Globus pallidus (tissue), 1 donor: ENCODE measurements around the gene BOD1.

ENCODE experiments used
- DNase-seq: peaks from one replicate; pipeline ENCODE4 v3.0.0-alpha.2; 2015; ENCODE audit warnings: low spot score

Gene BOD1

DNA sequence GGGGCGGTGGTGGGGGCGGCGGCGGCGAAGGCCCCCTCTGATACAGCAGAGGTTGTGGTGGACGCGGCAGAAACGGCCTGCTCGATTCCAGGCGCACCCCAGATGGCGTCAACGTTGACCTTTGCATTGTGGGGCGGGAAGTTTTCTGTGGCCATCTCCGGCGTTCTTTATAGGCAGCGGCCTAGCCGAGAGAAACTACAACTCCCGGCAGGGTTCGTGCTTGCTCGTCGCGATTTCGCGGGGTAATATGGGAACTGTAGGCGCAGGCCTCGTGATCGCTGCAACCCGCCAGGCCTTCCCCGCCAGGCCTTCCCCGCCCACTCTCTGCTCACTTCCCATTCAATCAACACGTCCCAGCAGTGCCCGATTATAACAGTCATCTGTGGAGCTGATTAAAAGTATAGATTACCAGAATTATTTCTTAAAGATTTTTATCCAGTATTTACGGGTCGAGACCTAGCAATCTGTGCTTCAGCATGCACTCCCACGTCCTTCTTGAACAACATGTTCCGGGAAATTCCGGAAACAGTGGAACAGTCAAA is at the start of gene BOD1:
Gene BOD1, minus strand, starts transcription at position 74 of the 542 bp plus-strand sequence. CDS start 214 bp downstream, outside the sequence.
- peak; percentile 98 for DNase-seq

DNA sequence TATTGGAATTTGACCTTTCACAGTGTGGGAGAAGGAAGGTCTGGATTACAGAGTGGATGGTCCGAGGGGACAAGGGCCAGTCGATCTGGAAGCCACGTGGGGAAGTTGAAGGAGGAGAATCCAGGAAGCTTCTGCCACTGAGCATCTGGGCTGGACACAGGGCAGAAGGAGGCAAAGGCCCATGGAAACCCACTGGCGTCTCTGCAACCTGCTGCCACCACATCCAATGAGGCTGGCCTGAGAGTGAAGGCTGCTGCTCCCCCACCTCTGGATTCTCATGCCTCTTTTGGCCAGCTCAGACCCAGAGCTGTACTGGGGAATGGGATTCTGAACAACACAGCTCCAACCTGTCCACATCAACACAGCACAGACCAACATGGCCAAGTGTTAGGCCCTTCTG is 48.9 kb upstream of the BOD1 start:
- DNase-seq: no peak

DNA sequence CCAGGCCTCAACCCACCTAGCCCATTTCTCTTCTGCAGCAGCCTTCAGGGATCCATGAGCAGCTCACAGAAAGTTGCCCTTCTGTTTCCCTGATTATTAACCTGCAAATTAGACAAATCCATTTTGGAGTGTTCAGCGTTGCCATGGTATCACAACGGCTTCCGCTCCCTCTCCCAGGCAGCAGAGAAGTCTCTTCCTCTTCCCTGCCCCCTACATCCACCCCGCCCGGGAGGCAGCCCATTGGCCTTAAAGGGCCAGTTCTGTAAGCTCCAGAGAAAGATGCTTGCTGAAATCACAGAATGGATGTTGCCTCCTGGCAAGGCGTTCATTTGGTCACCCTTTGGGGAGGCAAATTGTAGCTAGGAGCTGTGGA is 47.7 kb upstream of the BOD1 start:
- no peak for DNase-seq

DNA sequence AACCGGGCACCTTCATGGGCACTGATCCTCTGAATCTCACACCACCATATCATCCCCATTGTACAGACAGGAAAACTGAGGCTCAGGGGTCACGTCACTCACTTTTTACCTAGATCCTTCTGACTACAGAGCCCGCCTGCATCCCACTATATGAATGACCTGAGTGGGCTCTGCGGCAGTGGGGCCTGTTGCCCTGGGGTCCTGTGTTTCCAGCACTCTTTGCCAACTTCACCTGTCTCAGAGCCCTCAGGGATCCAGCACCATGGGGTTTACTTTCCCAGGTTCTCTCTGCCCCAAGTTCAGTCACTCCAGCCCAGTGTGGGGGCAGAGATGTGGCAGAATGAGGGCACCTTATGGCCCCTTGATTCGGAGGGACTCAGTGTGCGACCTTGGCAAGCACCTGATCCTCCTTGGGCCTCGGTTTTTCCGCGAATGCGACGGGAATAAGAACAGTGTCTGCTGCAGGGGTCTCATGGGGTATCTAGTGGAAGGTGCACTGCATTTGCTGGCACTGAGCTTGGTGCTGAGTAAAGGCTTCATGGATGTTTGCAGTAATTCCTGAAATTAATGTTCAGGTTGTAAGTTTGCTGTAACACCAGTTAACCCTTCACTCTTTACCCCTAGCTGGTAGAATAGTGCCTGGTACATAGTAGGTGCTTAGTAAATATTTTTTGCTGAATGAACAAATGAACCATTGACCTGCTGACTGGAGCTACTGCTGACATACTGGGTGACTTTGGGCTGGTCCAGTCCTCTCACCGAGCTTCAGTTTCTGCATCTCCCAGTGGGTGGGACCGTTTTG is 47.1 kb upstream of the BOD1 start:
- DNase-seq: no peak

DNA sequence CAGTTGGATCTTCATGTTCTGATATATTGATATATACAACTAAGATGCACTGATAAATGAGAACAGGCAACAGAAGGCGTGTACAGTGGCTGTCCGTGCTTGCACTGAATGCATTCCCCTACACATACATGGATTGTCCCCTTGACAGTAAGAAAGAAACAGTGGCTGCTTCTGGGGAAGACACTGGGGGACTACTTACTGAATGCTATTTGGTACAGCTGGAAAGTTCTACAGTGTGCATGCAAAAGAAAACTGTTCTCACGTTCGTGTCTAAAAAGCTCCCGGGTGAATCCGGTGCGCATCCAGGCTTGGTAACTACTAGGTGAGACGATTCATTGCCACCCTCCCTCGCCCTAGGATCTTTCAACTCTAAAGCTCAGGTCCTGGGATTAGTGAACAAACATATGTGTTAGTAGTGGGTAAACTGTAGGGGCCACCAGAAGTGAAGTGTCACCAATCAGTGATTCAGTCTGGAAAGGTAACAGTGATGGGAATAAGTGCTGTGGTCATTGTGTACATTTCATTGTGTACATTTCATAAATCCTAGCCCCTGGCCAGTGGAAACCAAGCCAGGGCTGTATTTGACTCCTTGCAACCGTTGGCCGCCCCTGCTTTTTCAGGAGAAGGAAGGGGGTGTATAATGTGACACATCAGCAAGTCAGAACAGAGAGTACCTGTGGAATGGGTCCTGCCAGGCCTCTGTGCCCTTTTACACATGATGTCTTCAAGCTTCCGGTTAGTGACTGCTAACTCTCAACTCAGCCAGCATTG is 46.3 kb upstream of the BOD1 start:
- DNase-seq: no peak

DNA sequence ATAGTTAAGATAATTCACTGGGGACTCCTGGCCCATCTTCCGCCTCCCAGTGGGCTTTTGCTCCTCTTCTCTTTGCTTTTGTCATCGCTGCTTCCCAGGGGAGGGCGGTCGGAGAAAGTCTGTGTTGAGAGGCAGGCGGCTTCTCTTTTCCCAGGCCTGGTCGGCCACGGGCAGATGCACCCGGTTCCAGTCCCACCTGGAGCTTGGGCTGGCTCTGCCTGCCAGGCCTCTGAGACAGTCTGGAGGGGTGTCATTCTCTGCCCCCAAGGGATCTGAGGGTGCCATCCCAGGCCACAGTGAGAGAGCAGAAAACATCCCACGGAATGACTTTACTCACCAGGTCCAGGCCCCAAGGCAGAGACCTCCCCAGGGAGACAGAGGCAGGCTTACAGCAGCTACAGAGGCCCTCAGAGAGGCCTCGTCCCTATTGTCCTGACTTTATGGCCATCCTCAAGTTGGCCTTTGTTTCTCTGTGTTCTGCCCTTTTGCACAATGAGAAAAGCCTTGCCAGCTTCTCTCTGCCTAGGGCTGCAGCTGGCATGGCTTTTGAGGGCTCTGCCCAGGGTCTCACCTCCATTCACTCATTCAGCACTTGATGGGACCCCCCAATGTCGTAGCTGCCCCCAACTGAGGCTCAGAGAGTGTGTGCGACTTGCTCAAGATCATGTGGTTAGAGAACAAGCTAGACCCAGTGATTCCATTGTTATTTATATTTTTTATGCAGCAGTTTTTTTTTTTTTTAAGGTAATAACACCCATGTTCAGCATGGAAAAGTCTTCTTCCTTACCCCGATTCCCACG is 44.2 kb upstream of the BOD1 start:
- peak; percentile 36 for DNase-seq

DNA sequence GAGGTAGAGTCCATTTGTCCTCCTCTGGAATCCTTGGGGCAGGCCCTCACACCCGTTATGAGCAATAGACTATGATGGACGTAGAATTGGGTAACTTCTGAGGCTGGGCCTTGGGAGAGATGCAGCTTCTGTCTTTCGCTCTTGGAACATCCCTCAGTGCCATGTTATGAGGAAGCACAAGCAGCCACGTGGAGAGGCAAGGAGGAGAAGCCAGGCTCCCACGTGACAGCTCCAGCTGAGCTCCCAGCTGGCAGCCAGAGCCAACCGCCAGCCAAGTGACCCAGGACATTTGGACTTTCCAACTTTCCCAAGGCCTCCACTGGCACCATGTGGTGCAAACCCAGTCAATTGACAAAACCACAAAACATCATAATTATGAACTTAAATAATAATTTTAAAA is 43.0 kb upstream of the BOD1 start:
- DNase-seq: no peak

DNA sequence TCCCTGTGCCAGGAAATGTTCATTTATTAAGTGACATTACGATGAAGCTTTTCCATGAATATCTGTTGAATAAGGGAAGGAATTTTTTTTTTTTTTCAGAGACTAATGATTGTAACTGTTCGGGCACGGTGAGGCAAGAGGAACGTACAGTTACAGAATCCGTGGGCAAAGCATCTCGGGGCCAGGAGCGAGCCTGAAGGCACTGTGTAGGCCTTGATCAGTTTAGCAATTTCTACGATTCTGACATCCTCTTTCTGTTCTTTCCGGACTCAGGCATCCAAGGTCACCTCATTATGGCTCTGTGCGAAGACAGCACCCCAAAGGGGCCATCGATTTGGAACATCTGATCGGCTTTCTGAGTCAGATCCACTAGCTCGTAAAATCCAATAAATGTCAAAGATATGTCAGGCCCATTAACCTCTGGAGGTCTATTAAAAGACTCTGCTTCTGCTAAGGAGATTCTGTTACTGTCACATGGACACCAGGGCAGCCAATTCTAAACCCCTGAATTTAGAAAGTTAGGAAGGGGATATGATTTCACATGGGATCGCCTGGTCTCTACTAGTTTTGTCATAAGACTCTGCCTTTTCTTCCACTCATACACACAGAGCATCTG is 41.4 kb upstream of the BOD1 start:
- no peak for DNase-seq

- no peak for DNase-seq
These were observed 38.8 kb upstream of the BOD1 start for GRCh38 chr5:173655196-173655797.

DNA sequence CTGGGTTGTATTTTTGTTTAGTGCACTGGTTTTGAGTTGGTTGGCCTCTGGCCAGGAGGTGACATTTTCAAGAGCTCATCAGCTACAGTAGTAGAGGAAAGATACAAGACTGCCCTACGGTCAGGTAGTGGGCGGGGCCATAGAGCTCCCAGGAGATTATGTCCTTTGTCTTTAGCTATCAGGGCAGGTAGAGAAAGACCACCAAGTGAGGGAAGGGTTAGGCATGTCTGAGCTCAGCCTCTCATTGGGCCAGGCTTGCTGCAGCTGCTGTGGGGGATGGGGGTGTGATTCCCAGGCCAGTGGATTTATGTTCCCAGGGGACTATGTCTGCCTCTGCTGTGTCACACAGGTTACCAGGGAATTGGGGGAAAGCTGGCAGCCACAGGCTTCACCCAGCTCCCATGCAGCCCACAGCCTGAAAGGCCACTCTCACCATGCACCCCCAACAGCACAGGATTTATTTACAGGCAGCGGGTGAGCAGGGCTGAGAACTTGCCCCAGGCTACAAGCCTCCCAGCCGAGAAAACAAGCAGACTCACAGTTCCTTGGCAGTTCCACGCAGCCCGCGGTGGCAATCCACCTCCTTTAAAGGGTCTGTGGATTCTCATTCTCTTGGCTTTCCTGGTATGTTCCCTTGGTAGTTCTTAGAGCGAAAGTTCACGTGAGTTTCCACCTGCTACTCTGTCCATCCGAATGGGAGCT is 37.5 kb upstream of the BOD1 start:
- DNase-seq: no peak

GRCh38 chr5:173648308-173648866 is 31.9 kb upstream of the BOD1 start:
- no peak for DNase-seq

GRCh38 chr5:173646692-173647091 is 30.2 kb upstream of the BOD1 start:
- DNase-seq: no peak

DNA sequence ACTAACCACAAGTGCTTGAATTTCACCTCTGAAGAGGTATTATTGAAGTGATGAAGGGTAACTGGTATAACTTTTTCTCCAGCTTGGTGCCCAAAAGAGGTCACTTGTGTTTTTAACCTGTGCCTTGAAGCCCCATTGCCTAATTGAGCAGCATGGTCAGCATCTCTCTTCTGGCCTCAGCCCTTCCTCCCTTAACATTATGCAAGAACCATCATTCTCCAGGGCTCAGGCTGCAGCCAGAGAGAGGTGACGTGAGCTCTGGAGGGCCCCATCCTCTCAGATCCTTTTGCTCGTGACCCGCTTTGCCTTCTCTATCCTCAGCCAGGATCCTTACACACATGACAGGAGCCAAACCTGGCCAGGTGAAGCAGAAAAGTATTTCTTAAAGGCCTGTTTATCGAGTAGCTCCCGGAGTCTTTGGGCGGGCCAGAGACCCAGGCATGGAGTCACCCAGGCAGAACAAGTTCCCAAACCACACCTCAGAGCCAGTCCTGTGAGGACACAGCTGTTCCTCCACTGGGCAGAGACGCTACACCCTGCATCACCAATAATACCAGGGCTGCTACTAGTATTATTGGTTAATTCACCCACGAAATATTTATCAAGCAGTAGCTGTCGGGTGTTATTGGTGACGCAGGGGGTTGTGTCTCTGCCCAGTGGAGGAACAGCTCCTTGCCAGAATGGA is 29.6 kb upstream of the BOD1 start:
- no peak for DNase-seq

DNA sequence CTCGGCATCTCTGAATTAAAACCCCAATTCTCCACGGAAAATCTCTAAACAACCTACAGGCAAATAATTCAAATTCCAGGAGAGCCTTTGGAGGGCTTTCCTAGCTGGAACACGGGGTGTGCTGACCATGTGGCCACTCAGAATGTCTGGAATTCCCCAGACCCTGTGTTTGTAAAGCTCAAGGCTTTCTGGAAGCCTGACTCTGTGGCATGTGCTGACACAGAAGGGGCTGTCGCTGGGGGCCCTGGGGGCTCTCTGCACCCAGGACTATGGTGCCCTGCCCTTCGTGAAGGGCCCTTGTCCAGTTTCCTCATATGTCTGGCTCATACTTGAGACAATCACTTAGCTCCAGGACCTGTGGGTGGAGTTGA is 29.0 kb upstream of the BOD1 start:
- DNase-seq: no peak

- DNase-seq: no peak
These were observed 28.4 kb upstream of the BOD1 start for GRCh38 chr5:173644673-173645436.

- DNase-seq: peak; percentile 68
These were observed 27.5 kb upstream of the BOD1 start for GRCh38 chr5:173643964-173644363.

- DNase-seq: no peak
These were observed 26.5 kb upstream of the BOD1 start for GRCh38 chr5:173642895-173643481.

- no peak for DNase-seq
These were observed 25.9 kb upstream of the BOD1 start for GRCh38 chr5:173642191-173642816.
